Posterior cingulate gyrus (tissue), 11 donors: ENCODE measurements around the gene WFDC1.
A peak's percentile ranks its signal among the peaks of the same experiment; 100 is the strongest.

Experiments
- DNase-seq, 10 donors: peaks; one replicate each; pipeline versions ENCODE4 v3.0.0 to v3.0.0-alpha.2; 2020 to 2021; ENCODE audit warnings: mixed read lengths in 3 of 10
- intact Hi-C: fragments of 100-400 bp; cut with DNase I; formaldehyde crosslinking; loops from one replicate; pipeline ENCODE4 v1.15.1; 2023

Gene WFDC1

GRCh38 chr16:84271037-84271436, 23.6 kb upstream of the WFDC1 start:
- intact Hi-C loops: no loop called here
- DNase-seq: no peak

- intact Hi-C loops: no loop called here
These were observed 22.8 kb upstream of the WFDC1 start for GRCh38 chr16:84271866-84272265.

GRCh38 chr16:84272740-84273320, 21.8 kb upstream of the WFDC1 start:
- no peak for DNase-seq
- intact Hi-C loops: no loop called here

More at GRCh38 chr16:84271866-84272265, 22.8 kb upstream of the WFDC1 start:
- DNase-seq: peak in 1 of 10 donors; percentile 2

GRCh38 chr16:84274515-84274914, 20.2 kb upstream of the WFDC1 start:
- DNase-seq: peak in 1 of 10 donors; percentile 34
- intact Hi-C loops: no loop called here

GRCh38 chr16:84275585-84276151, 19.0 kb upstream of the WFDC1 start:
- DNase-seq: peak in 1 of 10 donors; percentile 40
- intact Hi-C loops: no loop called here

- DNase-seq: peak; percentile 46 to 96 (median 80)
These were observed 17.3 kb upstream of the WFDC1 start for GRCh38 chr16:84277244-84277823.

GRCh38 chr16:84278333-84278732, 16.3 kb upstream of the WFDC1 start:
- intact Hi-C loops: no loop called here

More at GRCh38 chr16:84277244-84277823, 17.3 kb upstream of the WFDC1 start:
- intact Hi-C loops: loop anchor here (1.0 kb wide), 2 partner anchors 129 to 207 kb away; no protein-coding TSS in a partner anchor

GRCh38 chr16:84278968-84279367, 15.7 kb upstream of the WFDC1 start:
- DNase-seq: peak in 6 of 10 donors; percentile 14 to 88 (median 44)
- intact Hi-C loops: no loop called here

More at GRCh38 chr16:84278333-84278732, 16.3 kb upstream of the WFDC1 start:
- peak in 1 of 10 donors; percentile 59 for DNase-seq

- intact Hi-C loops: no loop called here
- no peak for DNase-seq
These were observed 14.8 kb upstream of the WFDC1 start for GRCh38 chr16:84279881-84280280.

- no peak for DNase-seq
- intact Hi-C loops: no loop called here
These were observed 13.6 kb upstream of the WFDC1 start for GRCh38 chr16:84281074-84281473.

GRCh38 chr16:84282533-84282932, 12.1 kb upstream of the WFDC1 start:
- DNase-seq: peak in 1 of 10 donors; percentile 73
- intact Hi-C loops: no loop called here

- intact Hi-C loops: no loop called here
- DNase-seq: peak in 1 of 10 donors; percentile 56
These were observed 11.1 kb upstream of the WFDC1 start for GRCh38 chr16:84283314-84284153.

GRCh38 chr16:84284154-84284722, 10.4 kb upstream of the WFDC1 start:
- peak in 1 of 10 donors; percentile 41 for DNase-seq
- intact Hi-C loops: no loop called here

GRCh38 chr16:84286578-84287240, 8.0 kb upstream of the WFDC1 start:
- peak in 2 of 10 donors; percentile 42 to 62 for DNase-seq

GRCh38 chr16:84288902-84289301, 5.8 kb upstream of the WFDC1 start:
- intact Hi-C loops: no loop called here
- peak in 2 of 10 donors; percentile 5 to 15 for DNase-seq

More at GRCh38 chr16:84286578-84287240, 8.0 kb upstream of the WFDC1 start:
- intact Hi-C loops: no loop called here

GRCh38 chr16:84291226-84291625, 3.5 kb upstream of the WFDC1 start:
- intact Hi-C loops: no loop called here
- DNase-seq: no peak

GRCh38 chr16:84292011-84292410, 2.7 kb upstream of the WFDC1 start:
- peak in 1 of 10 donors; percentile 49 for DNase-seq
- intact Hi-C loops: no loop called here

GRCh38 chr16:84293406-84293805, 1.3 kb upstream of the WFDC1 start:
- DNase-seq: peak in 1 of 10 donors; percentile 51
- intact Hi-C loops: no loop called here

- DNase-seq: no peak
- intact Hi-C loops: no loop called here
These were observed 561 bp upstream of the WFDC1 start for GRCh38 chr16:84294117-84294516.
